GM18870 (cell line): ENCODE data around the gene TCHHL1.

Experiments
- ATAC-seq: cut with Tn5 transposase; IDR thresholded peaks from one replicate; pipeline ENCODE4 v1.9.1; 2021; ENCODE audit warnings: moderate library complexity; ENCODE audit not compliant: unreplicated experiment

TCHHL1 gene

DNA sequence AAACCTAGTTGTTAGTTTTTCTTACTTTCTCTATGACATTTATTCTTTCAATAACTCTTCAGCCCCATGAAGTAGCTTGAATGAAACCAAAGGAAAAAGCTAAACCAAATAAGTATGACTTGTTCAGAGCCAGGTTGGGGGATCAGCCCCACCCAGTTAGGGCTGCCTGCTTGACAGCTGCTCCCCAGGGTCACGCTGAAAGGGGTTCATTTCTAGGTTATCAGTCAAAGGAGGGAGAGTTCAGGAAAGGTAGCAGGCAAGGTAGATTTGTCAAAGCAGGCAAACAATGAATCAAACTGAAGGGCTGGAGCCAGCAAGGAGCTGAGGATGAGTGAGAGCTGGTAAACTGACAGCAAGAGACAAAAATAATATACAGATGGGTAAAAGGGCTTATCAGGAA is 49.0 kb downstream of the TCHHL1 start:
- no peak for ATAC-seq

DNA sequence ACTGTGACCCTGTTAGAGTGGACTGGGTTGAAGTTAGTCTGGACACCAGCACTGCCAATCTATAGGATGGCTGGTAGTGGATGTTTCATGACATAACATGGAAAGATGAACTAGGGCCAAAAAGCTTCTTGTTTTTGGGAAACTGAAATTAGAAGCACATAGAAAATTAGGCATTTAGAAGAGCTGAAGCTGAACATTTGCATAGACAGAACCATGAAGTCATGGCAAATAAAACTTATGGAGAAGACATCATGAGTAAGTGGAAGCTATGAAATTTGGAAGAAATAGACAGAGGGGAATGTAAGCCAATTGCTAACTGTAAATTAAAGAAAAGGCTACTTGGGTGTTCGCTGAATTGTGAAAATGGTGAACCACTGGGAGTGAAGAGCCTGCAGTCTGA is 49.4 kb downstream of the TCHHL1 start:
- no peak for ATAC-seq

DNA sequence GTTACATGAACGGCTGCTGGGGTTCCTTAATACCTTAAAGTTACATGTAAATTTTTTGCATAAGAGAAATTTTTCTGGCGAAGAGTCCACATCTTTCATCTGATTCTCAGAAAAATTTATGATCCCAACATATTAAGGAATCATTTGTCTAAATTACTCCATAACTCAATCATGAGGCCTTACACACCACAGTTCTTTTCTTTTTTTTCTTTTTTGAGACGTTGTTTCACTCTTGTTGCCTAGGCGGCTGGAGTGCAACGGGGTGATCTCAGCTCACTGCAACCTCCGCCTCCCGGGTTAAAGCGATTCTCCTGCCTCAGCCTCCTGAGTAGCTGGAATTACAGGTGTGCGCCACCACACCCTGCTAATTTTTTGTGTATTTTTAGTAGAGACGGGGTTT is 50.0 kb downstream of the TCHHL1 start:
- ATAC-seq: no peak

DNA sequence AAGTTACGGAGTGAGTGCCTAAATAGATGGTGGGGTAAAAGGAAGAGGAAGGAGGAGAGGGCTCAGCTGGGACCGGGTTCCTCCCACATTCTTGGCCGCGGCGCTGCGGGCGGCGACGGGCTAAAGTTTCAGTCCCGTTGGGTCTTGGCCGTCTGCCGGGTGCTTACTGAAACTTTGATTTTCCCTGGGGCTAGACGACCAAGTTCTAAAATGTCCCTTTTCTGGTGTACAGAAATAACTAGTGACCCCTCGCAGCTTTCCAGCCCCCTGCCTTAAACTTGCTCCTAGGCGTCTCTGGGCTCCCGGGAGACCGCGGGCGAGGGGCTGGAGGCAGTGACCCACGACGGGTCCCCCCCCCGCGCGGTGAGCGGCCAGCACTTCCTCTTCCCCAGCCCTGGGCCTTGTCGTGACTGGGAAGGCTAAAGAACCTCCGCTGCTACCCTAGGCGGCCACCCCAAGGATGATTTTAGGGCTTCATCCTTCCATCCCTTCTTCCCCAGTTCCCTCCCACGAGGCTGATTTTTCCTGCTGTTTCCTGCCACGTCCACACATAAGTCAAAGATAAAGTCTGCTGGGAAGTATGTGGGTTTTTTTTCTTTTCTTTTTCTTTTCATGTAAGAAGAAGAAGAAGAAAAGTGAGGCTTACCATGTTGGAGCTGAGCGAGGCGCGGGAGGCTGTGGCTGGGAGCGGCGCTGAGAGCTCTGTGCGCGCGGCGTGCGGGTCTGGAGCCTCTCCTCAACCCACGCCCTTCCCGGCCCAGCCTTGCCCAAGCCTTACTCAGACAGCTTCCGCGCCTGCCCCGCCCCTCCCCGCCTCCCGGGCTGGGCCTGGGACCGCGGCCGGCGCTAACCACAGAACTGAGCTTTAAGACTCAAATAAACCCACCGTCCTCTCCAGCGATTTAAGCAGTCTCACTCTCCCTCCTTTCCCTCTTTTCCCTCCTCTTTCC is 52.3 kb downstream of the TCHHL1 start, which contains the start of gene S100A11:
Gene S100A11, minus strand, starts transcription at position 738 of the 950 bp plus-strand sequence. Its CDS starts 89 bp downstream, at position 649.
- no peak for ATAC-seq

DNA sequence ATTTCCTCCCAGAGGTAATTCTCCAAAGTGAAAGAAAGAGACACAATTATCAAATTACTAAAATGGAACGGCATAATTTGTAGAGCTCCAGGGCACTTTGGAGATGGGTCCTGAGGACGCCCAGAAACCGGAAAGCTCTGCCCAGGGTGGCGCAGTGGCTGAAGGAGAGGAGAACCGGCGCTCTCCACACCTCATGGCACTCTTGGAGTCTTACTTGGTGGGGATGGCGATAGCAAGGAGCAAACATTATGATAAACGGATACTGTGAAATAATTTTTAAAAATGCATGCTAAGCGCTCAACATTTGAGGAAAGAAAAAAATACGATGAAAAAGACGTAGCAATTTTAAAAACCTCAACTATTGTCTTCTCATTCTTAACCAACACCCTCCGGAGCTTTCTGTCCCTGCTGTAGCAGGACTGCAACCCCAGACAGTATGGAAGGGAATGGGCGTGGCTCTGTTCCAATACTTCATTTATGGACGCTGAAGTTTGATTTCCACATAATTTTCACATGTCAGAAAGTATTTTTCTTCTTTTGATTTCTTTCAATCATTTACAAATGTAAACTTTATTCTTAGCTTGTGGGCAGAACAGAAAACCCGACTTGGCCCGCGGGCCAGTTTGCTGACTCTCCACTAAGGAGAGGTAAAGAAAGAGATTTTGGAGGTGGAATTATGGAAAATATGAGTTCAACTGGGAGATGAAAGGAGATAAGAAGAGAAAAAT is 53.2 kb downstream of the TCHHL1 start:
- no peak for ATAC-seq

DNA sequence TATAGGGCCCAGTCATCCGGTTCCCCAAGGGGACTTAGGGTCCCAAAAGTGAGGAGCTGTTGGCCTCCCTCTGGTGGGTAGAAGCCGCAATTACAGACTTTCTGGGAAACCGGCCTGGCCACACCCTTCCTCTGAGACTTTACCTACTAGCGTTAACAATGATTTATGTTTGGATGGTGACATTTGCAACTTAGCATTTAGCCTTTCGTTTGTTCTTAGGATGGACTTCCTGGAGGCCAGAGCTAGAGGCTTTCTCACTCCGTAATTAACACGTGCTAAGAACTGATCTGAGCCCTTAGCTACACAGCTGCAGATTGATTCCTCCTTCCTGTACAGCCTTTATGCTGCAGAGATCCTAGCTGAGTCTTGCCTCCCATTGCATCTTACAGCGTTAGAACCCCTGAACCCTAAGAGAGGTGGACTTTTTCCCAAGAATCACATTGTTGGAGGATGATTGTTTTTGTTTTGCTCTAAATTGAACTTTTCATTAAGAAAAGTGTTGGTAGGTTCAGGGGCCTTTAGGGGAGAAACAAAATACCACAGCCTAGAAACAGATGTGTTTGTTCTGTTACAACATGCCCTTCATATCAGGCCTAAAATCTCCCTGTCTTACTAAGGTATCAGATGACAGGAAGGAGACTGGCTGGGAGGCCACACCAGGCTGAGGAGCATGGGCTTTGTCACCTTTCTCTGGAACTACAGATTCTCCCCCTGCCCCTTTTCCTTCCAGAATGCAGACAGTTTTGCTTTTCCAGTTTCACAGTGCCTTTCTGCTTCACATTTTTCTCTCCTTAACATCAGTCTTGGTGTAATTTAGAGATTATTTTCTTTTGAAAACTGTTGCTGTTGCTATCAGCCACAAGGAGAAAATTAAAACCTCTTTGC is 54.0 kb downstream of the TCHHL1 start:
- peak; percentile 49 for ATAC-seq

DNA sequence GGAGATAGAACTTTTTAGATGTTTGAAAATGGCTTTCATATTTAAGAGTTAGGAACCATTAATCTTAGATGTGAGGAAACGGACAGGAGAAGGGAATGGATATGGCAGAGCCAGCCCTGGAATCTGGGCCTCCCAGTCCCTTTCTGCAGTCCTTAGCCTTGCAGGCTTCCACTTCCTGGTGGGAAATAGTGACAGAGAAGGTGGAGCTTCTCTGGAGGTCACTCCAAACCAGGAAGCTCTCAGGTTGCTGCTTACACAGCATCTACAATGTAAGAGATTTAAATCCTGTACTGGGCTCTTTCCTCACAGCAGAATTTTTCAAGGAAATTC is 54.6 kb downstream of the TCHHL1 start:
- peak; percentile 16 for ATAC-seq
